C4-2B (cell line): ENCODE results near the gene CDKAL1.

Experiments
- H3K27ac ChIP-seq: fragments of 450-650 bp; 2 replicates; pipeline ENCODE4 v1.5.1; 2017
- CTCF ChIP-seq: fragments of 450-650 bp; conservative IDR thresholded peaks from 2 replicates; pipeline ENCODE4 v1.5.1; 2017; ENCODE audit warnings: mild to moderate bottlenecking
- ZFX ChIP-seq: fragments of 450-650 bp; IDR thresholded peaks from 2 replicates; pipeline ENCODE4 v1.6.1; 2017

The CDKAL1 gene

GRCh38 chr6:21262504-21262903, 728.2 kb downstream of the CDKAL1 start:
- no peak overlapping the region for H3K27ac ChIP-seq
- TF ChIP-seq CTCF = no peak
- TF ChIP-seq ZFX = no peak

GRCh38 chr6:21263531-21264287, 729.5 kb downstream of the CDKAL1 start:
- TF ChIP-seq ZFX (no peak), CTCF (no peak)
- H3K27ac ChIP-seq = no peak overlapping the region

- TF ChIP-seq ZFX (no peak), CTCF (no peak)
- H3K27ac ChIP-seq = no peak overlapping the region
Measured at GRCh38 chr6:21264288-21265033, 730.2 kb downstream of the CDKAL1 start.

- no peak for TF ChIP-seq CTCF
- no peak for TF ChIP-seq ZFX
Measured at GRCh38 chr6:21265034-21265729, 730.9 kb downstream of the CDKAL1 start.

GRCh38 chr6:21265730-21266044, 731.4 kb downstream of the CDKAL1 start:
- no peak overlapping the region for H3K27ac ChIP-seq
- no peak for TF ChIP-seq ZFX
- no peak for TF ChIP-seq CTCF

More at GRCh38 chr6:21265034-21265729, 730.9 kb downstream of the CDKAL1 start:
- no peak overlapping the region for H3K27ac ChIP-seq

GRCh38 chr6:21270636-21271201, 736.5 kb downstream of the CDKAL1 start:
- no peak overlapping the region for H3K27ac ChIP-seq
- TF ChIP-seq CTCF (no peak), ZFX (no peak)
